Prostate gland (tissue), 2 donors: Measurements from ENCODE around the gene KIFC1.

Experiments
- CTCF ChIP-seq, 4 experiments: fragments of 200-600 bp in 2 of 4; fragments of 450-650 bp in 2 of 4; sonication (generic) in 2 of 4; IDR thresholded peaks; 1 replicate in 3 of 4; 2 replicates in 1 of 4; pipeline ENCODE4 v1.5.1; 2016 to 2019; ENCODE audit warnings: antibody characterized with exemption in 4 of 4, mild to moderate bottlenecking in 2 of 4, moderate library complexity in 2 of 4
- POLR2AphosphoS5 ChIP-seq: sonication (generic); formaldehyde crosslinking; IDR thresholded peaks from one replicate; pipeline ENCODE4 v1.6.1; 2017; ENCODE audit warnings: antibody characterized with exemption

- no peak for TF ChIP-seq CTCF (IDR thresholded peaks at IDR 0.05)
- TF ChIP-seq POLR2AphosphoS5, result no peak
Observed at GRCh38 chr6:33372526-33373123, 19.0 kb upstream of the KIFC1 start.
